ENCODE results near the gene PLXNA4. TPM values are rescaled to one million over a fixed set of nuclear protein-coding genes. Genes with fewer than 3 reads are reported as not detected.

Gene PLXNA4
- total and polyA plus RNA-seq, 2 experiments from 2014 or later: 0.08 to 0.80 TPM

DNA sequence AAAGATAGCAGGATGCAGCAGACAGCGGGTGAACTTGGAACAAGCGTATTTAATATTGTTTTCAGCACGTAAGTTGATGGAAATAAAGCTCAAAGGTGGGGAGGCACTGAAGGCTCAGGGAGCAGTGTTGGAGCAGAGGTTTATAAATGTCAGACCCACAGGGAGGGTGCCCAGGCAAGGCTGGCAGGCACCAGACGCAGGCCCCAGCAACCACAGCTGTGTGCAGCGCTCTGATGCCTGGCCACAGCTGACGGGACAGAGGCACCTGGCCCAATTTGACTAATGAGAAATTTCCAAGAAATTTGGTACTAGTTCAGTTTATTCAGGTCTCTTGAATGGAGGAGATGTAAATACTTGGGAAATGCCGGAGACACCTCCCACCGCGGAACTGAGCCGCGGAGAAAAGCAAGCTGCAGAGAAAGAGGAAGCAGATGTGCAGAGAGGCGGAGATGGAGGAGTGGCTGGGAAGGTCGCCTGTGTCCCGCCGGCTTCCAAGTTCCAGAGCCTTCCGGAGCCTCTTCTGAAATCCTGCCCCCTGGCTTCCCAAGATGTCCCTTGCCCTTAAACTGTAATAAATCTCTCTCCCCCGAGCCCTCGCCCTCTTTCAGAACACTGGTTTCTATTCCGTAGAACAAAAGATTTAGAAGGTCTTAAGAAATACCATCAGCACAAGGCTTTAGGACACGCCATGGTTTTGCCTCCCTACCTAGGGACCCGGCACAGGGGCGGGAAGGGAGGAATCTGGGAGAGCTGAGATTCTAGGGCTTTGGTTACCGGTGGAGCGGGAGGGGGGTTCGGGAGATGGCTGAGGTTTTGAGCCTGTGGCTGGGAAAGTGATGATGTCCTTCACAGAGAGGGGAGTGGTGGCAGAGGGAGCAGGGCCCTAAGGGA is 38.4 kb upstream of the PLXNA4 start:
- Histone ChIP-seq H3K9me2 (ENCODE audit: insufficient read depth) (no peaks in the 10 kb centered on the region), H3K27ac (ENCODE audit: low read depth) (no peak overlapping the region), H4K20me1 (replicated peaks; ENCODE audit: insufficient read depth) (no peaks in the 10 kb centered on the region), H3K4me3 (peak overlapping the region; percentile 68), H3K27me3 (ENCODE audit: insufficient read depth) (peaks cover 16% of the 10 kb centered on the region), H2AFZ (peak overlapping the region; percentile 100), H3K79me2 (replicated peaks; ENCODE audit: insufficient read depth) (no peaks in the 10 kb centered on the region), H3K4me2 (peak overlapping the region; percentile 89), H3F3A (replicated peaks; ENCODE audit: low read depth) (0 out of 2 replicates have a peak, but pooled peaks cover 3% of the 10 kb centered on the region), H3K36me3 (ENCODE audit: insufficient read depth) (no peaks in the 10 kb centered on the region), H3K4me1 (ENCODE audit: insufficient read depth) (peaks cover 5% of the 10 kb centered on the region)
- DNase-seq (ENCODE audit: low spot score) (peak; percentile 87), ATAC-seq (peak; percentile 87)
- no peaks in the 10 kb centered on the region for H3K9me3 Mint-ChIP-seq
- no peaks in the 10 kb centered on the region for H3K36me3 Mint-ChIP-seq (ENCODE audit: low read depth)
- H3K4me1 Mint-ChIP-seq: peaks cover 31% of the 10 kb centered on the region
- H3K4me3 Mint-ChIP-seq: peak overlapping the region; percentile 75
- H3K27ac Mint-ChIP-seq: no peak overlapping the region
- no peak for TF ChIP-seq REST (IDR thresholded peaks at IDR 0.05; ENCODE audit: unreplicated experiment)
- TF ChIP-seq, protein P1, sequence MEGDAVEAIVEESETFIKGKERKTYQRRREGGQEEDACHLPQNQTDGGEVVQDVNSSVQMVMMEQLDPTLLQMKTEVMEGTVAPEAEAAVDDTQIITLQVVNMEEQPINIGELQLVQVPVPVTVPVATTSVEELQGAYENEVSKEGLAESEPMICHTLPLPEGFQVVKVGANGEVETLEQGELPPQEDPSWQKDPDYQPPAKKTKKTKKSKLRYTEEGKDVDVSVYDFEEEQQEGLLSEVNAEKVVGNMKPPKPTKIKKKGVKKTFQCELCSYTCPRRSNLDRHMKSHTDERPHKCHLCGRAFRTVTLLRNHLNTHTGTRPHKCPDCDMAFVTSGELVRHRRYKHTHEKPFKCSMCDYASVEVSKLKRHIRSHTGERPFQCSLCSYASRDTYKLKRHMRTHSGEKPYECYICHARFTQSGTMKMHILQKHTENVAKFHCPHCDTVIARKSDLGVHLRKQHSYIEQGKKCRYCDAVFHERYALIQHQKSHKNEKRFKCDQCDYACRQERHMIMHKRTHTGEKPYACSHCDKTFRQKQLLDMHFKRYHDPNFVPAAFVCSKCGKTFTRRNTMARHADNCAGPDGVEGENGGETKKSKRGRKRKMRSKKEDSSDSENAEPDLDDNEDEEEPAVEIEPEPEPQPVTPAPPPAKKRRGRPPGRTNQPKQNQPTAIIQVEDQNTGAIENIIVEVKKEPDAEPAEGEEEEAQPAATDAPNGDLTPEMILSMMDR (conservative IDR thresholded peaks at IDR 0.05; ENCODE audit: low read depth in 2 of 2): peak; percentile 33 to 64
- TF ChIP-seq POLR2AphosphoS5 (IDR thresholded peaks at IDR 0.05; ENCODE audit: low read depth): peak; percentile 19; the same call in 1 of the 2 replicates
- peaks cover 11% of the 10 kb centered on the region for H3K27me3 Mint-ChIP-seq (ENCODE audit: insufficient read depth, low read depth, poor library complexity)

- Histone ChIP-seq H3K4me1 (ENCODE audit: insufficient read depth) (peaks cover 5% of the 10 kb centered on the region), H3K79me2 (replicated peaks; ENCODE audit: insufficient read depth) (no peaks in the 10 kb centered on the region), H3K9me2 (ENCODE audit: insufficient read depth) (no peaks in the 10 kb centered on the region), H4K20me1 (replicated peaks; ENCODE audit: insufficient read depth) (no peaks in the 10 kb centered on the region), H3K4me3 (no peak overlapping the region), H3K27ac (ENCODE audit: low read depth) (no peak overlapping the region), H3K4me2 (no peak overlapping the region; the same call in 1 of the 2 replicates), H3K27me3 (ENCODE audit: insufficient read depth) (peaks cover 16% of the 10 kb centered on the region), H3F3A (replicated peaks; ENCODE audit: low read depth) (0 out of 2 replicates have a peak, but pooled peaks cover 3% of the 10 kb centered on the region), H3K36me3 (ENCODE audit: insufficient read depth) (no peaks in the 10 kb centered on the region), H2AFZ (peak overlapping the region; percentile 99; the same call in 1 of the 2 replicates)
- no peak for ATAC-seq
- Mint-ChIP-seq H3K36me3 (ENCODE audit: low read depth) (no peaks in the 10 kb centered on the region), H3K4me1 (peaks cover 27% of the 10 kb centered on the region), H3K27me3 (ENCODE audit: insufficient read depth, low read depth, poor library complexity) (peaks cover 11% of the 10 kb centered on the region), H3K27ac (no peak overlapping the region), H3K9me3 (no peaks in the 10 kb centered on the region), H3K4me3 (no peak overlapping the region)
- DNase-seq (ENCODE audit: low spot score): no peak
- TF ChIP-seq STAT1 (IDR thresholded peaks at IDR 0.05; ENCODE audit: unreplicated experiment) (no peak), JUNB (IDR thresholded peaks at IDR 0.05; ENCODE audit: unreplicated experiment) (no peak), POLR2AphosphoS5 (IDR thresholded peaks at IDR 0.05; ENCODE audit: low read depth) (no peak), ZNF462 (CRISPR knock-in tag; IDR thresholded peaks at IDR 0.05) (no peak), EZH2phosphoT487 (IDR thresholded peaks at IDR 0.05; ENCODE audit: unreplicated experiment) (no peak), ZNF331 (CRISPR knock-in tag; IDR thresholded peaks at IDR 0.05; ENCODE audit: low read depth) (no peak)
Measured at GRCh38 chr7:132613737-132614136, 37.5 kb upstream of the PLXNA4 start.

All from GM23338 (cell line).